HG03520 (cell line): ENCODE results near the gene GPR183.

Experiments
- ATAC-seq: cut with Tn5 transposase; IDR thresholded peaks from one replicate; pipeline ENCODE4 v1.9.1; 2021; ENCODE audit warnings: mild to moderate bottlenecking, moderate library complexity; ENCODE audit not compliant: unreplicated experiment

GPR183 gene

GRCh38 chr13:99272481-99272880 is 34.7 kb downstream of the GPR183 start:
- ATAC-seq = no peak

- ATAC-seq = no peak
Observed at GRCh38 chr13:99271249-99271648, 36.0 kb downstream of the GPR183 start.

GRCh38 chr13:99270518-99270917 is 36.7 kb downstream of the GPR183 start:
- ATAC-seq = no peak

GRCh38 chr13:99269627-99270241 is 37.5 kb downstream of the GPR183 start:
- peak; percentile 61 for ATAC-seq

GRCh38 chr13:99268822-99269221 is 38.4 kb downstream of the GPR183 start:
- no peak for ATAC-seq

- ATAC-seq = no peak
Observed at GRCh38 chr13:99267927-99268326, 39.3 kb downstream of the GPR183 start.

GRCh38 chr13:99266827-99267226 is 40.4 kb downstream of the GPR183 start:
- ATAC-seq = no peak

GRCh38 chr13:99265821-99266426 is 41.3 kb downstream of the GPR183 start:
- ATAC-seq = peak; percentile 59

- ATAC-seq = no peak
Observed at GRCh38 chr13:99265162-99265800, 41.9 kb downstream of the GPR183 start.

- ATAC-seq = no peak
Observed at GRCh38 chr13:99264051-99264450, 43.1 kb downstream of the GPR183 start.

- ATAC-seq = no peak
Observed at GRCh38 chr13:99263126-99263785, 43.9 kb downstream of the GPR183 start.

- no peak for ATAC-seq
Observed at GRCh38 chr13:99261059-99261458, 46.1 kb downstream of the GPR183 start.

GRCh38 chr13:99260216-99260615 is 47.0 kb downstream of the GPR183 start:
- no peak for ATAC-seq

- peak; percentile 73 for ATAC-seq
Observed at GRCh38 chr13:99258946-99259345, 48.3 kb downstream of the GPR183 start.

GRCh38 chr13:99258210-99258860 is 48.9 kb downstream of the GPR183 start, which contains the start of gene GPR18:
GPR18 (minus strand) TSS chr13:99258379; CDS start chr13:99255872, 2,507 bp downstream.
- ATAC-seq = peak; percentile 89

GRCh38 chr13:99257291-99257690 is 49.9 kb downstream of the GPR183 start:
- ATAC-seq = no peak

- no peak for ATAC-seq
Observed at GRCh38 chr13:99256709-99257108, 50.5 kb downstream of the GPR183 start.

GRCh38 chr13:99256283-99256682 is 50.9 kb downstream of the GPR183 start:
- ATAC-seq = no peak

GRCh38 chr13:99255271-99255670 is 51.9 kb downstream of the GPR183 start:
- no peak for ATAC-seq

GRCh38 chr13:99254830-99255229 is 52.4 kb downstream of the GPR183 start:
- ATAC-seq = no peak

- no peak for ATAC-seq
Observed at GRCh38 chr13:99251921-99252320, 55.3 kb downstream of the GPR183 start.
